ENCODE measurements around the gene FAM169A. TPM values are rescaled to one million over a fixed set of nuclear protein-coding genes. Genes with fewer than 3 reads are reported as not detected.

The FAM169A gene
- total and polyA plus RNA-seq, 2 of the 4 experiments (the other 2 are of a cell fraction), result under 0.01 TPM; not detected in 1

GRCh38 chr5:74761241-74761640 lies 104.9 kb downstream of the FAM169A start:
- dilution Hi-C loops (cut with HindIII; ENCODE audit: low sequenced_read_pairs, unreplicated experiment), result no loop called here
- Histone ChIP-seq H4K91ac (ENCODE audit: insufficient read depth, low read depth, low read length) (no peak overlapping the region), H4K8ac (ENCODE audit: low read depth in 2 of 2, low read length in 2 of 2) (no peak overlapping the region), H3K23ac (ENCODE audit: low read depth, low read length) (no peak overlapping the region), H3K9me1 (ENCODE audit: insufficient read depth, low read length) (no peaks in the 10 kb centered on the region), H2BK120ac (ENCODE audit: low read depth, low read length) (no peak overlapping the region), H3K36me3 (ENCODE audit: control insufficient read depth, insufficient read depth, low read length) (peaks cover 5% of the 10 kb centered on the region), H4K20me1 (ENCODE audit: insufficient read depth, low read length) (no peaks in the 10 kb centered on the region), H3K18ac (ENCODE audit: low read depth, low read length) (no peak overlapping the region), H3K27ac (ENCODE audit: insufficient read depth, low read length) (no peak overlapping the region), H3K4me1 (ENCODE audit: control insufficient read depth, insufficient read depth, low read length) (peaks cover 7% of the 10 kb centered on the region), H2BK5ac (ENCODE audit: low read depth, low read length, poor library complexity, severe bottlenecking) (peak overlapping the region; percentile 10), H3K56ac (ENCODE audit: extremely low read depth, insufficient read depth, low read length) (no peak overlapping the region), H3K9ac (ENCODE audit: low read depth, low read length) (no peak overlapping the region), H3K14ac (replicated peaks; ENCODE audit: low read depth, low read length) (no peak overlapping the region), H3K9me3 (ENCODE audit: control insufficient read depth, insufficient read depth, low read length) (no peaks in the 10 kb centered on the region), H3K79me1 (ENCODE audit: low read depth in 1 of 2, low read length in 2 of 2) (peaks cover 8 to 29% of the 10 kb centered on the region in 2 experiments; a peak in 3 of 4 replicates), H2AFZ (replicated peaks; ENCODE audit: low read length, poor library complexity) (no peak overlapping the region), H4K5ac (ENCODE audit: low read depth, low read length) (peak overlapping the region; percentile 62; the same call in 1 of the 2 replicates), H3K4me3 (ENCODE audit: insufficient read depth, low read depth, low read length) (no peak overlapping the region), H2AK9ac (replicated peaks; ENCODE audit: low read depth, low read length, poor library complexity) (no peak overlapping the region), H3K27me3 (ENCODE audit: control insufficient read depth, insufficient read depth, low read length) (no peaks in the 10 kb centered on the region), H2AK5ac (ENCODE audit: low read depth, low read length) (no peak overlapping the region), H2BK20ac (ENCODE audit: low read depth, low read length) (no peak overlapping the region), H3K4ac (ENCODE audit: low read depth, low read length) (no peak overlapping the region), H2BK15ac (ENCODE audit: low read depth, low read length) (no peak overlapping the region), H3K4me2 (ENCODE audit: low read depth, low read length) (no peak overlapping the region)
- POLR2A ChIA-PET (ENCODE audit: unreplicated experiment), result no interaction called here
- in situ Hi-C loops (cut with MboI; ENCODE audit: low sequenced_read_pairs), result loop anchor here (25.0 kb wide), 1 partner anchor 601 kb away; no protein-coding TSS in a partner anchor
- no CpG with 5 or more reads among the region's 1 CpG for WGBS, 2 experiments (ENCODE audit: extremely low coverage in 2 of 2, insufficient read length in 1 of 2)
- CTCF ChIA-PET, result no interaction called here
- no peak for TF ChIP-seq CHD1 (IDR thresholded peaks at IDR 0.05; ENCODE audit: low read depth, low read length)
- no peak for TF ChIP-seq ELK1 (IDR thresholded peaks at IDR 0.05; ENCODE audit: borderline replicate concordance, low read depth, low read length)
- TF ChIP-seq MAZ (IDR thresholded peaks at IDR 0.05; ENCODE audit: borderline replicate concordance, low read depth, low read length), result no peak
- no peak for TF ChIP-seq RFX5 (IDR thresholded peaks at IDR 0.05; ENCODE audit: low read depth, low read length)
- no peak for TF ChIP-seq SMC3 (IDR thresholded peaks at IDR 0.05; ENCODE audit: low read depth, low read length)
- TF ChIP-seq FOS (IDR thresholded peaks at IDR 0.05; ENCODE audit: low read depth, low read length), result no peak
- TF ChIP-seq CTCF (conservative IDR thresholded peaks at IDR 0.05; ENCODE audit: low read depth, low read length), result no peak
- no peak for TF ChIP-seq MXI1 (IDR thresholded peaks at IDR 0.05; ENCODE audit: borderline replicate concordance, low read depth, low read length)
- TF ChIP-seq USF2 (IDR thresholded peaks at IDR 0.05; ENCODE audit: low read depth, low read length), result no peak
- no peak for TF ChIP-seq MAFK (IDR thresholded peaks at IDR 0.05; ENCODE audit: low read depth, low read length)
- no peak for TF ChIP-seq CEBPB (IDR thresholded peaks at IDR 0.05; ENCODE audit: low read depth, low read length)
- no peak for TF ChIP-seq POLR2A (IDR thresholded peaks at IDR 0.05; ENCODE audit: low read depth, low read length)
- TF ChIP-seq RCOR1 (IDR thresholded peaks at IDR 0.05; ENCODE audit: insufficient replicate concordance, low read length), result no peak
- no peak for TF ChIP-seq NFE2L2 (IDR thresholded peaks at IDR 0.05; ENCODE audit: low read depth, low read length)
- TF ChIP-seq RAD21 (IDR thresholded peaks at IDR 0.05; ENCODE audit: low read length), result no peak
- no peak for TF ChIP-seq BHLHE40 (IDR thresholded peaks at IDR 0.05; ENCODE audit: low read depth, low read length)
- no TSS peak for BruUV-seq (replicated peaks)
- ATAC-seq (ENCODE audit: low read depth) (no peak), DNase-seq (peak; percentile 3)
- intact Hi-C loops (cut with micrococcal nuclease), result no loop called here
